Esophagus (tissue), 2 donors: ENCODE results near the gene RGPD5. TPM values are rescaled to one million over a fixed set of nuclear protein-coding genes. Genes with fewer than 3 reads are reported as not detected.
"Not testable (repeated sequence)": the region's sequence is repeated elsewhere in the genome, so short reads cannot be mapped to it uniquely, and the experiment has no call there.

Source experiments
- H3K27ac ChIP-seq, 2 donors: one replicate each; pipeline ENCODE4 v1.5.1; 2013; ENCODE audit warnings: low read depth in 2 of 2, mild to moderate bottlenecking in 2 of 2, inconsistent platforms in 1 of 2, low read length in 1 of 2, moderate library complexity in 1 of 2
- H3K27me3 ChIP-seq, 2 donors: one replicate each; pipeline ENCODE4 v1.6.1; 2013; ENCODE audit warnings: low read length in 2 of 2, control low read depth in 1 of 2, mild to moderate bottlenecking in 1 of 2; ENCODE audit not compliant: insufficient read depth in 2 of 2, control insufficient read depth in 1 of 2
- H3K36me3 ChIP-seq, 2 donors: one replicate each; pipeline ENCODE4 v1.6.1; 2013; ENCODE audit warnings: low read length in 1 of 2; ENCODE audit not compliant: control insufficient read depth in 2 of 2, insufficient read depth in 2 of 2
- H3K4me1 ChIP-seq, 2 donors: one replicate each; pipeline ENCODE4 v1.6.1; 2013; ENCODE audit warnings: low read length in 1 of 2; ENCODE audit not compliant: control insufficient read depth in 2 of 2, insufficient read depth in 2 of 2
- H3K4me3 ChIP-seq, 2 donors: one replicate each; pipeline ENCODE4 v1.5.1; 2013; ENCODE audit warnings: low read length in 2 of 2, mild to moderate bottlenecking in 2 of 2, low read depth in 1 of 2, moderate library complexity in 1 of 2
- H3K9me3 ChIP-seq, 2 donors: one replicate each; pipeline ENCODE4 v1.6.1; 2013; ENCODE audit warnings: mild to moderate bottlenecking in 2 of 2, low read depth in 1 of 2, low read length in 1 of 2, moderate library complexity in 1 of 2; ENCODE audit not compliant: control insufficient read depth in 2 of 2, insufficient read depth in 1 of 2
- WGBS, 2 donors: extraction: QIAGEN DNeasy Blood & Tissue Kit; methylation state at CpG; one replicate each; pipeline ENCODE4 v1.1.7; 2013; 5-methylcytosine and 5-hydroxymethylcytosine counted together
- polyA plus RNA-seq, 2 donors: library from polyadenylated mRNA; stranded (reverse); fragments of 200-250 nt; gene quantifications; one replicate each; pipeline ENCODE4 v1.2.3, GENCODE V29; 2013
- donor health status: healthy with polysubstance abuse.
- donor health status: Bipolar disorder and iron deficiency.

Gene RGPD5
- polyA plus RNA-seq, 2 donors, result 2.9 to 8.5 TPM

DNA sequence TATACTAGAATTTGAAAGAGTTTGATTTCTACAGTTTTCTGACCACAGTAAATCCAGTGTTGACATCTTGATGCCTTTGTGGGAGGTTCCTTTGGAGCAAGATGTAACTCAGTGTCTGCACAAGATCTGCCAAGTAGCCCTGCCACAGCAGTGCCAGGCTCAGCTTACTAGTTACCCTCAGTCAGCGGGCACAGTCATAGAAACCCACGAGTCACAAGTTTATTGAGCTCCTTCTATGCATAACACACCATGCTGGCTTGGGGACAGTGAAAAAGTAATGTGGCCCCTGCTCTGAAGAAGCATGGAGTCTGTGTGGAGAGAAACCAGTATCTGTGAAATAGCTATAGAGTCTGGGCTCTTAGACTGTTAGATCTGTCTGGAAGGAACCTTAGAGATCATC lies 15.0 kb upstream of the RGPD5 start:
- not testable (repeated sequence) for H3K9me3 ChIP-seq, H3K27ac ChIP-seq, H3K4me3 ChIP-seq, H3K27me3 ChIP-seq, H3K36me3 ChIP-seq, H3K4me1 ChIP-seq
- no CpG with 5 or more reads among the region's 2 CpGs for WGBS, 2 donors

DNA sequence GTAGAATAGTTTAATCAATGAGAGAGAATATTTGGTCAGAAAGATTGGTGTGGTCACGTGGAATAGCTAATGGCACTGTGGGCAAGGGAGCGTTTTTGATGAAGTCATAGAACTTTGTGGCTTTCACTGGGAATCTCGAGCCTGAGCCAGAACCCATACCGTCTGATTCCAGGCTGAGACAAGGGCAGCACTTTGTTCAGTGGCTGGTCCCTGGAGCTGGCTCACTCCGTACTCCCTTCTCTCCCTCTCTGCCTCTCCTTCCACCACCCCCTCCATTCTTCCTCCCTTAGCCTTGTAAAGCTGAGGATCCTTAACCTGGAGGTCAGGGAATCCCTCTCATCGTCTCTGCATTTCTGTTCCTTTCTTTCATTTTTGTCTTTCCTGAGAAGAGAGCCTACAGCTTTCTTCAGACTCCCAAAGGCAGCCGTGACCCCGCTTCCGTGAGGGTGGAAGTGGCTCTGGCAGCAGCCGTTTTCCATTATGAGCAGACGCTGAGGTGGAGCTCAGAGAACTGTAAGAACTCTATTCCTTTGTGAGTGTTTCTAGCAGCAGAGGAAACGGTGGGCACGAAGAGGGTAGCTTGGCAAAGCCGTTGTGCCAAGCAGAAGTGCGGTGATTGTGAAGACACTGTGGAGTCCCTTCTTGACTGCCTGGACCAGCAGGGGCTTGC lies 12.8 kb upstream of the RGPD5 start:
- WGBS, 2 donors, result no CpG with 5 or more reads among the region's 15 CpGs
- not testable (repeated sequence) for H3K4me3 ChIP-seq, H3K36me3 ChIP-seq, H3K27ac ChIP-seq, H3K27me3 ChIP-seq, H3K4me1 ChIP-seq, H3K9me3 ChIP-seq

DNA sequence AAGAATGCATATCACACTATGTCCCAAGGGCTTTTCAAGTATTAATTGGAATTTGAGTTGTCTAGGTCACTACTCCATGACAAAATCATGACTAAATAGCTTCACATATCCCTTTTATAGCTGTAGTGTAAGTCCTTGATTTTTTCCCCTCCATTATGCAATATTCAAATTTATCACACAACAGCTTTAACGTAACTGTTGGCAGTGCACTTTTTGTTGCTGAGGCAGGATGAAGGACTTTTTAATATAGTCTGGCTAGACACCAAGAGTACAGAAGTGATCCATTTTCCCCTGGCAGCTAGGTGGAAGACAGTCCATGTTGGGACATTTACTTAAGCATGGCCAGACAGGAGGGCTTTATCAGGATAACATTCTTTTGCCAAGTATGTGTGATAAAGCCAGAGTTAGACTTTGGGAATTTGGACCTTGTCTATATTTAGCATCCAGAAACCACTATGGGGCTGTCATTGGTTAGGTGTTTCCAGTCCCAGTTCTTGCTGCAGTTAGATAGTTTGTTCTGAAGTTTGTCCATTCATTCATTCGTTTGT lies 11.6 kb upstream of the RGPD5 start:
- H3K4me3 ChIP-seq, H3K9me3 ChIP-seq, H3K27me3 ChIP-seq, H3K36me3 ChIP-seq, H3K27ac ChIP-seq, H3K4me1 ChIP-seq: not testable (repeated sequence)
- WGBS, 2 donors, result no CpG with 5 or more reads among the region's 2 CpGs

DNA sequence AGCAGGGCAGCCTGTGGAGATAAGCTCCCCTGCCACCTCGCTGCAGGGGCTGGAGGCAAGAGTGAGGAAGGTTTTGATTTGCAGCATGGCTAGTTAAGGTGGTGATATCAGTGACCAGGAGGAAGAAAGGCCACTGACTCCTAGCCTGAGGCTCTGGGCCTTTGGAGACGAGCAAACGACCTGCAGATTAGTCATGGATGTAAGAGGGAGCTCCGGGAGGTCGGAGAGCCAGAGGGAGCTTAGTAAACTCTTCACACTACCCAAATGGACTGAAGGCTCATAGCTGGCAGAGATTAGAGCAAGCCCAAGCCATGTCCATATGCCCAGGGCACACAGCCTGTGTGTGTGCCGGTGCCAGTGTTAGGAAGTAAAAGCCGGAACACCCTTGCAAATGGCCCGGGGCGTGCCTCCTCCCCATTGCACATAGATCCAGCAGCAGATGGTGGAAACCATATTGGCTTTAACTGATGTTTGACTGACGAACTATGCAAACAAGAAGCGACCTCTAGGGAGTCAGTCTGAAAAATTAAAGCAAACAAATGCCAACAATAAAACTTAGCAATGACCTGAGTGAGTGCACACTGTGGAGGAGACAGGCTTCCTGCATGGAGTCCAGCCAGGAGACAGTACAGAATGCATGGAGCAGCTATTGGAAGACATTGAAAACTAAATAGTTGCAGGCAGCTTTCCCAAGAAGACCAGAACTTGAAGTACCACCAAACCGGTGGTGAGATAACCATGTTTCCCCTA lies 2.4 kb upstream of the RGPD5 start:
- not testable (repeated sequence) for H3K4me3 ChIP-seq, H3K9me3 ChIP-seq, H3K36me3 ChIP-seq, H3K27me3 ChIP-seq, H3K27ac ChIP-seq, H3K4me1 ChIP-seq
- WGBS, 2 donors, result no CpG with 5 or more reads among the region's 12 CpGs

DNA sequence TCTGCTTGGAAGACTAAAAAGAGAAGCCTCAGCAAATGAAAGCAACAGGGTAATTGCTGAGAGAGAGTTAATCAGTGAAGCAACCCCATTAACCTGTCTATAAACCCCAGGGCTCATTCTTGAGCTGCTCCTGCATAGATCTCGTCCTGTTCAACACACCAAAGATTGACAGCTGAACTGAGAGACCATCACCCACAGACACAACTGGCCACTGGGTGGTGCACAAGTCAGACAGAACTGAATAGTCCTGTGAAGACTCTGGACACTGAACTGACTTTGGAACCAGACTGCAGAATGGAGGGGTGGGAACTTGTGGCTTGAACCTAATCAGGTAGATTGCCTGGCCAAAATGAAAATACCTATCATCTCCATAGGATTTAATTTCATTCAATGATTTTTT lies 1.4 kb upstream of the RGPD5 start:
- not testable (repeated sequence) for H3K4me1 ChIP-seq, H3K27ac ChIP-seq, H3K4me3 ChIP-seq, H3K9me3 ChIP-seq, H3K36me3 ChIP-seq, H3K27me3 ChIP-seq
- WGBS, 2 donors, result no CpG with 5 or more reads among the region's 1 CpG

DNA sequence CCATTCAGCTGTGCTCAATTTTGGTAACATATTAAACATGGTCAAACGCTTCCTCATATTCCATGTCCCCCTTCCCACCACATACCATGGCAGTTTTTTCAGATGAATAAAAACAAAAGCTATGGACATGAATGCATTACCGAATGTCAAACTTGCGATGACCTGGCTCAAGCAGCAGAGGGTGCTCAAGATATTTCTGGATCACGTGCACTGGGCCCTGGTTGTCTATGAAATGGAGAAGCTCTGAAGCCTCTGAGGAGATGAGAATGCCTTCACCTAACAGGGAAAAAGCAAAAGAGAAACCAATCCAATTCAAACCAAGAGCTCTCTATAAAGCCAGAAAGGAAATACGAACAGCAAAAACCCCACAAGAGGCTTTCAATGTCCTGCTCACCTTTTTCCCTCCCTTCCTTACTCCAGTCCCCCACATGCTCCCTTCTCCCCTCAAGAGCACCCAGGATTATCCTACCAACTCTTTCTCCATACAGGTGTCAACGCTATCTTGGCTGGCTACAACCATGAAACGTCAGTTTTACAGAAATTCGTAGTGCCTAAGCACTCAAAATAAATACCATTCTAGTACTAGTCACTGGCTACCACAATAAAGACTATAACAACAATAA lies 77.1 kb downstream of the RGPD5 start:
- H3K27ac ChIP-seq, H3K9me3 ChIP-seq, H3K36me3 ChIP-seq, H3K4me1 ChIP-seq, H3K27me3 ChIP-seq, H3K4me3 ChIP-seq: not testable (repeated sequence)
- WGBS, 2 donors, result no CpG with 5 or more reads among the region's 8 CpGs

DNA sequence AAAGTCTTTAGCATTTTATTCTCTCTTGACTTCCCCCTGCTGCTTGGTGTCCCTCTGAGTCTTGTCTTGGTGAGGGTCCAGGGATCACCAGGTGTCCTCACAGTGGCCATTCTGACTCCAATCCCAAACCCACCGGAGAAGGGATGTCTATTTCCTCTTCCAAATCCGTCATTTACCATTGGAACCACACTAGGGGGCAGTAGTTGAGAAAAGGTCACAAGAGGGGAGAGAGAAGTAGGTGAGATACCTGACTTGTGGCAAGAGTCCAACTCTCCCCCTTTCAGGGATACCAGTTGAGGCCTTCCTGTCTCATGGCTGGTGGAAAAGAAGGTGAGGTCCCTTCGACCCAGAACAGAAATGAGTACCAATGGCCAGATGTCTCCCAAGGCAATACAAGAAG lies 82.5 kb downstream of the RGPD5 start:
- not testable (repeated sequence) for H3K4me3 ChIP-seq, H3K9me3 ChIP-seq, H3K4me1 ChIP-seq, H3K27ac ChIP-seq, H3K36me3 ChIP-seq, H3K27me3 ChIP-seq
- WGBS, 2 donors, result no CpG with 5 or more reads among the region's 3 CpGs

DNA sequence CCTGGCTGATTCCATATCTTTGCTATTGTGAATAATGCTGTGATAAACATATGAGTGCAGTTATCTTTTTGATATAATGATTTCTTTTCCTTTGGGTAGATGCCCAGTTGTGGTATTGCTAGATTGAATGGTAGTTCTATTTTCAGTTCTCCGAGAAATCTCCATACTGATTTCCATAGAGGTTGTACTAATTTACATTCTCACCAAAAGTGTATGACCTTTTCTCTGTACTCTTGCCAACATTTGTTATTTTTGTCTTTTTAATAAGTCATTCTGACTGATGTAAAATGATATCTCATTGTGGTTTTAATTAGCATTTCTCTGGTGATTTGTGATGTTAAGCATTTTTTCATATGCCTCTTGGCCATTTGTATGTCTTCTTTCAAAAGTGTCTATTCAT lies 88.0 kb downstream of the RGPD5 start:
- no CpG with 5 or more reads among the region's 1 CpG for WGBS, 2 donors
- H3K4me3 ChIP-seq, H3K9me3 ChIP-seq, H3K27ac ChIP-seq, H3K36me3 ChIP-seq, H3K4me1 ChIP-seq, H3K27me3 ChIP-seq: not testable (repeated sequence)

DNA sequence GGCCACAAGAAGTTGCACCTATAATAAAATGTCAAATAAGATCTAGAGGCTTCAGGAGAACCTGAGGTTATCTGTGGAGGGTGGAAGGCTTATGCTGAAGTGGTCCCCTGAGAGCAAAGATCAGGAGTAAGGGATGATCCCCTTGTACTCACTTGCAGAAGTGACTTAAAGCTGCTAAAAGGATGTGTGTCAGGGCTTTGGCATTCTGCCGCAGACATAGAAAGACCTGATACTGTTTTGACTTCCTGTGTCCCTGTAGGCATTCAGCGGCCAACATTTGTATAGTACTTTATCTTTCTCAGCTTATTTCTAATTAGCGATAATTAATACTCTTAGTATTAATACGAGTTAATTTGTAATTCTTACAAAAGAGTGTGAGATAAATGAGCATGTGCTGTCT lies 94.3 kb downstream of the RGPD5 start:
- not testable (repeated sequence) for H3K9me3 ChIP-seq, H3K27me3 ChIP-seq, H3K36me3 ChIP-seq, H3K27ac ChIP-seq, H3K4me3 ChIP-seq, H3K4me1 ChIP-seq
- no CpG with 5 or more reads among the region's 4 CpGs for WGBS, 2 donors

DNA sequence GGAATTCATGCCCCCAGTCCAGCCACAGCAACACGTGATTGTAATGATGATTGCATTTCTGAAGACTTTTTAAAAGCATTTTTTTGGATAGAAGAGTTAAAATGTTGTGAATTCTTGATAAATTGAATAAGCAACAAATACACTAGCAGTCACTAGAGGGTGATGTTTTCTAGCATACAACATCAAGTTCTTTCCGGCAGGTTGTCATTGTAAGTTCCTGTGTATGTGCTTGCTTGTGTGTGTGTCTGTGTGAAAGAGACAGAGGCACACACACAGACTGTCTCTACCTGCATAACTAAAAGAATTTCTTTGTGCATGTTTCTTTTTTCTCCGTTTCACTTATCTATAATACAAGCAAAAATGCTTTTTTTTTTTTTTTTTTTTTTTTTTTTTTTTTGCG lies 95.8 kb downstream of the RGPD5 start:
- not testable (repeated sequence) for H3K4me3 ChIP-seq, H3K9me3 ChIP-seq, H3K27ac ChIP-seq, H3K27me3 ChIP-seq, H3K4me1 ChIP-seq, H3K36me3 ChIP-seq
- WGBS, 2 donors, result no CpG with 5 or more reads among the region's 4 CpGs
